HCT116 (cell line): ENCODE results near the gene ERCC6L. TPM values are rescaled to one million over a fixed set of nuclear protein-coding genes. Genes with fewer than 3 reads are reported as not detected.

Experiments
- ATAC-seq: fragments of 200-7000 bp; cut with Tn5 transposase; 2 replicates; pipeline ENCODE4 v1.9.1; 2020; ENCODE audit warnings: mild to moderate bottlenecking, moderate library complexity
- BruUV-seq: library from RNA; stranded (reverse); fragments of 400-500 nt; replicated peaks from 2 replicates; lab custom pipeline; 2021; lab: Mats Ljungman, UMichigan
- CTCF ChIA-PET: fragments of 300-600 bp; sonication (Branson Sonifier 250); formaldehyde crosslinking; loops from one replicate; lab custom pipeline; 2021; ENCODE audit warnings: antibody characterized with exemption; lab: Charles Lee
- POLR2A ChIA-PET: fragments of 300-600, 350-600 bp; sonication (Branson Sonifier 250); formaldehyde crosslinking; loops from one replicate; lab custom pipeline; 2021; ENCODE audit warnings: antibody characterized with exemption; lab: Charles Lee
- RAD21 ChIA-PET, 2 experiments: fragments of 300-600 bp; sonication (Branson Sonifier 250); formaldehyde crosslinking; loops; one replicate each; lab custom pipeline; 2023; ENCODE audit warnings: low total read pairs in 2 of 2; ENCODE audit not compliant: uncharacterized antibody in 2 of 2, unreplicated experiment in 2 of 2, low non-redundant PET in 1 of 2; lab: Charles Lee
- DNase-seq: peaks from one replicate; pipeline ENCODE4 v3.0.0-alpha.2; 2010; ENCODE audit warnings: low read depth, low spot score
- H2AFZ ChIP-seq: fragments of 200-600 bp; shearing (Covaris generic), sonication (generic); 2 replicates; pipeline ENCODE4 v1.6.1; 2017; ENCODE audit warnings: low read depth, mixed run types, mixed read lengths, antibody characterized with exemption, low read length; ENCODE audit not compliant: poor library complexity, severe bottlenecking
- H3K27ac ChIP-seq: 2 replicates; pipeline ENCODE4 v1.5.1; 2012; ENCODE audit warnings: low read depth, low read length
- H3K27me3 ChIP-seq: fragments of 200-600 bp; sonication (generic); 2 replicates; pipeline ENCODE4 v1.6.1; 2016; ENCODE audit warnings: mixed run types, low read length, mixed read lengths; ENCODE audit not compliant: insufficient read depth
- H3K36me3 ChIP-seq, 2 experiments: fragments of 200-500 bp in 1 of 2; fragments of 200-600 bp in 1 of 2; sonication (Bioruptor generic) in 1 of 2; sonication (generic) in 1 of 2; 2 replicates each; pipeline versions ENCODE4 v1.5.1 to v1.6.1; 2014 to 2016; ENCODE audit warnings: low read length in 2 of 2, inconsistent platforms in 1 of 2, mixed read lengths in 1 of 2, mixed run types in 1 of 2; ENCODE audit not compliant: insufficient read depth in 2 of 2, control insufficient read depth in 1 of 2
- H3K4me1 ChIP-seq, 2 experiments: fragments of 200-600 bp in 1 of 2; sonication (generic) in 1 of 2; 2 replicates each; pipeline versions ENCODE4 v1.5.1 to v1.6.1; 2012 to 2017; ENCODE audit warnings: low read length in 2 of 2, inconsistent platforms in 1 of 2, mild to moderate bottlenecking in 1 of 2, mixed read lengths in 1 of 2, mixed run types in 1 of 2, moderate library complexity in 1 of 2; ENCODE audit not compliant: insufficient read depth in 2 of 2, control insufficient read depth in 1 of 2
- H3K4me2 ChIP-seq: fragments of 200-600 bp; sonication (generic); 2 replicates; pipeline ENCODE4 v1.6.1; 2017; ENCODE audit warnings: mixed run types, low read length, mixed read lengths
- H3K4me3 ChIP-seq, 2 experiments: fragments of 200-600 bp in 1 of 2; sonication (generic) in 1 of 2; replicated peaks in 1 of 2; 2 replicates each; pipeline ENCODE4 v1.5.1; 2011 to 2016; ENCODE audit warnings: low read length in 2 of 2, control low read depth in 1 of 2, low read depth in 1 of 2, mild to moderate bottlenecking in 1 of 2, mixed read lengths in 1 of 2, mixed run types in 1 of 2
- H3K79me2 ChIP-seq: fragments of 200-600 bp; sonication (generic); 2 replicates; pipeline ENCODE4 v1.6.1; 2017; ENCODE audit warnings: mild to moderate bottlenecking, mixed run types, low read length, moderate library complexity, mixed read lengths; ENCODE audit not compliant: insufficient read depth
- H3K9ac ChIP-seq: fragments of 200-600 bp; sonication (generic); 2 replicates; pipeline ENCODE4 v1.6.1; 2016; ENCODE audit warnings: low read length, mixed read lengths
- H3K9me2 ChIP-seq: fragments of 200-600 bp; sonication (generic), shearing (Covaris generic); 2 replicates; pipeline ENCODE4 v1.6.1; 2017; ENCODE audit warnings: mixed run types, mild to moderate bottlenecking, moderate library complexity; ENCODE audit not compliant: insufficient read depth
- H3K9me3 ChIP-seq, 2 experiments: fragments of 200-500 bp in 1 of 2; fragments of 200-600 bp in 1 of 2; sonication (Bioruptor generic) in 1 of 2; sonication (generic) in 1 of 2; 2 replicates each; pipeline ENCODE4 v1.6.1; 2014 to 2017; ENCODE audit warnings: low read length in 2 of 2, mixed read lengths in 2 of 2, inconsistent platforms in 1 of 2, low read depth in 1 of 2, mild to moderate bottlenecking in 1 of 2, mixed run types in 1 of 2, moderate library complexity in 1 of 2; ENCODE audit not compliant: control insufficient read depth in 1 of 2, insufficient read depth in 1 of 2
- H4K20me1 ChIP-seq: fragments of 200-600 bp; sonication (generic), shearing (Covaris generic); 2 replicates; pipeline ENCODE4 v1.6.1; 2017; ENCODE audit warnings: mixed run types, mild to moderate bottlenecking, moderate library complexity; ENCODE audit not compliant: insufficient read depth
- CBX3 ChIP-seq: IDR thresholded peaks from 2 replicates; pipeline ENCODE4 v1.6.1; 2012; ENCODE audit warnings: low read depth
- CEBPB ChIP-seq: IDR thresholded peaks from 2 replicates; pipeline ENCODE4 v1.6.1; 2012; ENCODE audit warnings: low read depth
- EGR1 ChIP-seq: IDR thresholded peaks from 2 replicates; pipeline ENCODE4 v1.6.1; 2012; ENCODE audit warnings: low read depth
- ELF1 ChIP-seq: IDR thresholded peaks from 2 replicates; pipeline ENCODE4 v1.6.1; 2012; ENCODE audit warnings: low read depth, borderline replicate concordance
- EZH2 ChIP-seq: fragments of 200-600 bp; sonication (generic); IDR thresholded peaks from 2 replicates; pipeline ENCODE4 v1.6.1; 2017; ENCODE audit warnings: antibody characterized with exemption, mixed run types
- EZH2phosphoT487 ChIP-seq: fragments of 200-600 bp; IDR thresholded peaks from 2 replicates; pipeline ENCODE4 v1.6.1; 2018; ENCODE audit warnings: antibody characterized with exemption, borderline replicate concordance
- FOSL1 ChIP-seq: IDR thresholded peaks from 2 replicates; pipeline ENCODE4 v1.6.1; 2012; ENCODE audit warnings: low read depth
- JUND ChIP-seq: IDR thresholded peaks from 2 replicates; pipeline ENCODE4 v1.6.1; 2012
- POLR2A ChIP-seq: IDR thresholded peaks from 2 replicates; pipeline ENCODE4 v1.7.0; 2011; ENCODE audit warnings: borderline replicate concordance; ENCODE audit not compliant: insufficient read depth, insufficient read length; ENCODE audit errors: extremely low read depth
- RAD21 ChIP-seq: IDR thresholded peaks from 2 replicates; pipeline ENCODE4 v1.6.1; 2012; ENCODE audit warnings: low read depth, mild to moderate bottlenecking
- SP1 ChIP-seq: IDR thresholded peaks from 2 replicates; pipeline ENCODE4 v1.6.1; 2012; ENCODE audit warnings: low read depth
- SRF ChIP-seq: IDR thresholded peaks from 2 replicates; pipeline ENCODE4 v1.6.1; 2012; ENCODE audit warnings: low read depth
- TCF7L2 ChIP-seq: IDR thresholded peaks from 2 replicates; pipeline ENCODE4 v1.7.0; 2011; ENCODE audit warnings: borderline replicate concordance, inconsistent platforms; ENCODE audit not compliant: insufficient read depth, insufficient read length; ENCODE audit errors: extremely low read depth
- ZFX ChIP-seq: fragments of 450-650 bp; IDR thresholded peaks from 2 replicates; pipeline ENCODE4 v1.6.1; 2017
- ZNF274 ChIP-seq: fragments of 200-500 bp; sonication (Bioruptor generic); IDR thresholded peaks from 2 replicates; pipeline ENCODE4 v1.6.1; 2014; ENCODE audit warnings: mild to moderate bottlenecking, low read depth, low read length, inconsistent platforms
- intact Hi-C: fragments of 100-400 bp; cut with micrococcal nuclease; formaldehyde crosslinking; loops from 2 replicates; pipeline ENCODE4 v1.10.0; 2022
- total RNA-seq: library from RNA; stranded (reverse); gene quantifications from one replicate; pipeline ENCODE4 v1.2.1, GENCODE V29; 2021; ENCODE audit not compliant: unreplicated experiment
- TF ChIP-seq, protein P1 (sequence below): IDR thresholded peaks from 2 replicates; pipeline ENCODE4 v1.6.1; 2012
- TF ChIP-seq, protein P2 (sequence below): IDR thresholded peaks from 2 replicates; pipeline ENCODE4 v1.6.1; 2012
- TF ChIP-seq, protein P3 (sequence below), 3 experiments: fragments of 200-600 bp in 1 of 3; sonication (generic) in 1 of 3; IDR thresholded peaks in 2 of 3; conservative IDR thresholded peaks in 1 of 3; 2 replicates each; pipeline ENCODE4 v1.5.1; 2012 to 2017; ENCODE audit warnings: low read depth in 2 of 3, low read length in 2 of 3, antibody characterized with exemption in 1 of 3, borderline replicate concordance in 1 of 3, control low read depth in 1 of 3, mild to moderate bottlenecking in 1 of 3, mixed read lengths in 1 of 3, mixed run types in 1 of 3, moderate library complexity in 1 of 3; ENCODE audit not compliant: insufficient read depth in 1 of 3
- TF ChIP-seq, protein P4 (sequence below): IDR thresholded peaks from 2 replicates; pipeline ENCODE4 v1.6.1; 2011; ENCODE audit warnings: mild to moderate bottlenecking, low read length, moderate library complexity; ENCODE audit not compliant: insufficient replicate concordance; ENCODE audit errors: extremely low read depth
- TF ChIP-seq, protein P5 (sequence below): IDR thresholded peaks from 2 replicates; pipeline ENCODE4 v1.6.1; 2012; ENCODE audit warnings: low read depth

The ERCC6L gene
- total RNA-seq, 1 experiment from 2014 or later, result 12.5 TPM

DNA sequence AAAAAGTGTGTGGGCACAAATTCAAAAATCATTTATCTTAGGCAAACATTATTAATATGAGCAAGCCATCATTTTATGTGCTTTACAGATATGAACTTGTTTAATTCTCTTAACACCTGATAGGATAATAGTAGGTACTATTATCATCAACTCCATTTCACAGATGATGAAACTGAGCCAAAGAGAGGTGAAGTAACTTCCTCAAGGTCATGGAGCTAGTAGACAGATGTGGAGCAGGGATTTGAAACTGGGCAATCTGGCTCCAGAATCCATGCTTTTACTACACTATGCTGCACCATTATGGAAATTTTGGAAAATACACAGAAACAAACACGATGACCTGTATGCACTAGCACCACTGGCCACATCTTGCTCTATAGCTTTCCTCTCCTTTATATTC lies 58.3 kb downstream of the ERCC6L start:
- H2AFZ ChIP-seq, result no peak overlapping the region
- CTCF ChIA-PET, result interaction anchor here (0.8 kb wide), 1 partner anchor 51 kb away, joined by 3 read pairs; no protein-coding TSS in a partner anchor
- peak overlapping the region; percentile 64 for H3K4me2 ChIP-seq
- intact Hi-C loops, result no loop called here
- ATAC-seq (no peak; the same call in 1 of the 2 replicates), DNase-seq (no peak)
- no peaks in the 10 kb centered on the region for H3K9me2 ChIP-seq
- H3K36me3 ChIP-seq, result no peaks in the 10 kb centered on the region
- TF ChIP-seq, protein P1, sequence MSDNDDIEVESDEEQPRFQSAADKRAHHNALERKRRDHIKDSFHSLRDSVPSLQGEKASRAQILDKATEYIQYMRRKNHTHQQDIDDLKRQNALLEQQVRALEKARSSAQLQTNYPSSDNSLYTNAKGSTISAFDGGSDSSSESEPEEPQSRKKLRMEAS, result no peak
- no peak for TF ChIP-seq EGR1
- TF ChIP-seq POLR2A, result no peak
- TF ChIP-seq, protein P2, sequence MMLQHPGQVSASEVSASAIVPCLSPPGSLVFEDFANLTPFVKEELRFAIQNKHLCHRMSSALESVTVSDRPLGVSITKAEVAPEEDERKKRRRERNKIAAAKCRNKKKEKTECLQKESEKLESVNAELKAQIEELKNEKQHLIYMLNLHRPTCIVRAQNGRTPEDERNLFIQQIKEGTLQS, result no peak
- no peak for TF ChIP-seq CEBPB
- TF ChIP-seq RAD21, result no peak
- TF ChIP-seq TCF7L2, result no peak
- no peak for TF ChIP-seq SRF
- TF ChIP-seq ELF1, result no peak
- TF ChIP-seq SP1, result no peak
- no peak for TF ChIP-seq JUND
- no peak for TF ChIP-seq FOSL1
- TF ChIP-seq EZH2phosphoT487, result no peak
- TF ChIP-seq, protein P3, sequence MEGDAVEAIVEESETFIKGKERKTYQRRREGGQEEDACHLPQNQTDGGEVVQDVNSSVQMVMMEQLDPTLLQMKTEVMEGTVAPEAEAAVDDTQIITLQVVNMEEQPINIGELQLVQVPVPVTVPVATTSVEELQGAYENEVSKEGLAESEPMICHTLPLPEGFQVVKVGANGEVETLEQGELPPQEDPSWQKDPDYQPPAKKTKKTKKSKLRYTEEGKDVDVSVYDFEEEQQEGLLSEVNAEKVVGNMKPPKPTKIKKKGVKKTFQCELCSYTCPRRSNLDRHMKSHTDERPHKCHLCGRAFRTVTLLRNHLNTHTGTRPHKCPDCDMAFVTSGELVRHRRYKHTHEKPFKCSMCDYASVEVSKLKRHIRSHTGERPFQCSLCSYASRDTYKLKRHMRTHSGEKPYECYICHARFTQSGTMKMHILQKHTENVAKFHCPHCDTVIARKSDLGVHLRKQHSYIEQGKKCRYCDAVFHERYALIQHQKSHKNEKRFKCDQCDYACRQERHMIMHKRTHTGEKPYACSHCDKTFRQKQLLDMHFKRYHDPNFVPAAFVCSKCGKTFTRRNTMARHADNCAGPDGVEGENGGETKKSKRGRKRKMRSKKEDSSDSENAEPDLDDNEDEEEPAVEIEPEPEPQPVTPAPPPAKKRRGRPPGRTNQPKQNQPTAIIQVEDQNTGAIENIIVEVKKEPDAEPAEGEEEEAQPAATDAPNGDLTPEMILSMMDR (IDR thresholded peaks at IDR 0.05 in 2 of 3, conservative IDR thresholded peaks at IDR 0.05 in 1 of 3; ENCODE audit: borderline replicate concordance in 1 of 3, insufficient read depth in 1 of 3, low read depth in 2 of 3, low read length in 2 of 3), result no peak
- TF ChIP-seq, protein P4, sequence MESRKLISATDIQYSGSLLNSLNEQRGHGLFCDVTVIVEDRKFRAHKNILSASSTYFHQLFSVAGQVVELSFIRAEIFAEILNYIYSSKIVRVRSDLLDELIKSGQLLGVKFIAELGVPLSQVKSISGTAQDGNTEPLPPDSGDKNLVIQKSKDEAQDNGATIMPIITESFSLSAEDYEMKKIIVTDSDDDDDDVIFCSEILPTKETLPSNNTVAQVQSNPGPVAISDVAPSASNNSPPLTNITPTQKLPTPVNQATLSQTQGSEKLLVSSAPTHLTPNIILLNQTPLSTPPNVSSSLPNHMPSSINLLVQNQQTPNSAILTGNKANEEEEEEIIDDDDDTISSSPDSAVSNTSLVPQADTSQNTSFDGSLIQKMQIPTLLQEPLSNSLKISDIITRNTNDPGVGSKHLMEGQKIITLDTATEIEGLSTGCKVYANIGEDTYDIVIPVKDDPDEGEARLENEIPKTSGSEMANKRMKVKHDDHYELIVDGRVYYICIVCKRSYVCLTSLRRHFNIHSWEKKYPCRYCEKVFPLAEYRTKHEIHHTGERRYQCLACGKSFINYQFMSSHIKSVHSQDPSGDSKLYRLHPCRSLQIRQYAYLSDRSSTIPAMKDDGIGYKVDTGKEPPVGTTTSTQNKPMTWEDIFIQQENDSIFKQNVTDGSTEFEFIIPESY, result no peak
- TF ChIP-seq, protein P5, sequence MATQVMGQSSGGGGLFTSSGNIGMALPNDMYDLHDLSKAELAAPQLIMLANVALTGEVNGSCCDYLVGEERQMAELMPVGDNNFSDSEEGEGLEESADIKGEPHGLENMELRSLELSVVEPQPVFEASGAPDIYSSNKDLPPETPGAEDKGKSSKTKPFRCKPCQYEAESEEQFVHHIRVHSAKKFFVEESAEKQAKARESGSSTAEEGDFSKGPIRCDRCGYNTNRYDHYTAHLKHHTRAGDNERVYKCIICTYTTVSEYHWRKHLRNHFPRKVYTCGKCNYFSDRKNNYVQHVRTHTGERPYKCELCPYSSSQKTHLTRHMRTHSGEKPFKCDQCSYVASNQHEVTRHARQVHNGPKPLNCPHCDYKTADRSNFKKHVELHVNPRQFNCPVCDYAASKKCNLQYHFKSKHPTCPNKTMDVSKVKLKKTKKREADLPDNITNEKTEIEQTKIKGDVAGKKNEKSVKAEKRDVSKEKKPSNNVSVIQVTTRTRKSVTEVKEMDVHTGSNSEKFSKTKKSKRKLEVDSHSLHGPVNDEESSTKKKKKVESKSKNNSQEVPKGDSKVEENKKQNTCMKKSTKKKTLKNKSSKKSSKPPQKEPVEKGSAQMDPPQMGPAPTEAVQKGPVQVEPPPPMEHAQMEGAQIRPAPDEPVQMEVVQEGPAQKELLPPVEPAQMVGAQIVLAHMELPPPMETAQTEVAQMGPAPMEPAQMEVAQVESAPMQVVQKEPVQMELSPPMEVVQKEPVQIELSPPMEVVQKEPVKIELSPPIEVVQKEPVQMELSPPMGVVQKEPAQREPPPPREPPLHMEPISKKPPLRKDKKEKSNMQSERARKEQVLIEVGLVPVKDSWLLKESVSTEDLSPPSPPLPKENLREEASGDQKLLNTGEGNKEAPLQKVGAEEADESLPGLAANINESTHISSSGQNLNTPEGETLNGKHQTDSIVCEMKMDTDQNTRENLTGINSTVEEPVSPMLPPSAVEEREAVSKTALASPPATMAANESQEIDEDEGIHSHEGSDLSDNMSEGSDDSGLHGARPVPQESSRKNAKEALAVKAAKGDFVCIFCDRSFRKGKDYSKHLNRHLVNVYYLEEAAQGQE, result no peak
- no peak for TF ChIP-seq ZNF274
- TF ChIP-seq EZH2, result no peak
- TF ChIP-seq CBX3, result no peak
- no peak for TF ChIP-seq ZFX
- POLR2A ChIA-PET, result interaction anchor here (1.1 to 1.3 kb wide), 2 partner anchors 49 to 97 kb away, joined by 3 read pairs; partner anchors contain the start of genes RPS4X and RTL5
- H3K79me2 ChIP-seq, result peaks cover 16% of the 10 kb centered on the region
- RAD21 ChIA-PET, result no interaction called here
- no peaks in the 10 kb centered on the region for H3K9me3 ChIP-seq
- H3K9ac ChIP-seq, result peak overlapping the region; percentile 77
- peaks cover 0 to 9% of the 10 kb centered on the region in 2 experiments; a peak in 2 of 4 replicates for H3K4me1 ChIP-seq
- H3K4me3 ChIP-seq, result peak overlapping the region; percentile 83 to 85
- BruUV-seq, result no TSS peak
- H3K27ac ChIP-seq, result peak overlapping the region; percentile 75
- H3K27me3 ChIP-seq, result no peaks in the 10 kb centered on the region
- H4K20me1 ChIP-seq, result no peaks in the 10 kb centered on the region
